Astrocyte (in vitro differentiated cells and primary cell): ENCODE data around the gene HMGN5.

ENCODE experiments used
- EZH2 ChIP-seq: IDR thresholded peaks from 2 replicates; pipeline ENCODE4 v1.6.1; 2012; ENCODE audit warnings: mild to moderate bottlenecking, low read length, inconsistent platforms; ENCODE audit not compliant: insufficient read depth
- TF ChIP-seq, protein P1 (sequence below): IDR thresholded peaks from 2 replicates; pipeline ENCODE4 v1.5.1; 2011; ENCODE audit warnings: low read depth, mild to moderate bottlenecking, inconsistent platforms, low read length, moderate library complexity; ENCODE audit not compliant: insufficient read depth

GRCh38 chrX:81215685-81216084 lies 14.0 kb upstream of the HMGN5 start:
- TF ChIP-seq, protein P1, sequence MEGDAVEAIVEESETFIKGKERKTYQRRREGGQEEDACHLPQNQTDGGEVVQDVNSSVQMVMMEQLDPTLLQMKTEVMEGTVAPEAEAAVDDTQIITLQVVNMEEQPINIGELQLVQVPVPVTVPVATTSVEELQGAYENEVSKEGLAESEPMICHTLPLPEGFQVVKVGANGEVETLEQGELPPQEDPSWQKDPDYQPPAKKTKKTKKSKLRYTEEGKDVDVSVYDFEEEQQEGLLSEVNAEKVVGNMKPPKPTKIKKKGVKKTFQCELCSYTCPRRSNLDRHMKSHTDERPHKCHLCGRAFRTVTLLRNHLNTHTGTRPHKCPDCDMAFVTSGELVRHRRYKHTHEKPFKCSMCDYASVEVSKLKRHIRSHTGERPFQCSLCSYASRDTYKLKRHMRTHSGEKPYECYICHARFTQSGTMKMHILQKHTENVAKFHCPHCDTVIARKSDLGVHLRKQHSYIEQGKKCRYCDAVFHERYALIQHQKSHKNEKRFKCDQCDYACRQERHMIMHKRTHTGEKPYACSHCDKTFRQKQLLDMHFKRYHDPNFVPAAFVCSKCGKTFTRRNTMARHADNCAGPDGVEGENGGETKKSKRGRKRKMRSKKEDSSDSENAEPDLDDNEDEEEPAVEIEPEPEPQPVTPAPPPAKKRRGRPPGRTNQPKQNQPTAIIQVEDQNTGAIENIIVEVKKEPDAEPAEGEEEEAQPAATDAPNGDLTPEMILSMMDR, result no peak
- no peak for TF ChIP-seq EZH2
